Renal cortex interstitium (tissue), 11 donors: ENCODE results near the gene PLP1. TPM values are rescaled to one million over a fixed set of nuclear protein-coding genes. Genes with fewer than 3 reads are reported as not detected.
"Not testable (repeated sequence)": the region's sequence is repeated elsewhere in the genome, so short reads cannot be mapped to it uniquely, and the experiment has no call there.

Source experiments
- DNase-seq, 11 donors: peaks; one replicate each; pipeline ENCODE4 v3.0.0-alpha.2; 2013; ENCODE audit warnings: low read depth in 9 of 11, low spot score in 4 of 11; ENCODE audit errors: extremely low read depth in 1 of 11
- polyA plus RNA-seq, 3 donors: library from polyadenylated mRNA; unstranded; fragments of 120-200 nt; gene quantifications; one replicate each; pipeline ENCODE4 v1.2.1, GENCODE V29; 2013; ENCODE audit not compliant: insufficient read length in 3 of 3

The PLP1 gene
- polyA plus RNA-seq, 3 donors = 4.4 to 9.6 (median 5.0) TPM

GRCh38 chrX:103811858-103812257, 35.2 kb downstream of the PLP1 start:
- DNase-seq = no peak

- not testable (repeated sequence) for DNase-seq
These were observed 40.5 kb downstream of the PLP1 start for GRCh38 chrX:103817101-103817500.

GRCh38 chrX:103817502-103817901, 40.9 kb downstream of the PLP1 start:
- DNase-seq = peak in 8 of 11 donors; percentile 13 to 39 (median 24)

- no peak for DNase-seq
These were observed 42.4 kb downstream of the PLP1 start for GRCh38 chrX:103818842-103819619.

- not testable (repeated sequence) for DNase-seq
These were observed 44.2 kb downstream of the PLP1 start for GRCh38 chrX:103820802-103821201.

GRCh38 chrX:103823591-103823990, 47.0 kb downstream of the PLP1 start:
- no peak for DNase-seq

- no peak for DNase-seq
These were observed 49.2 kb downstream of the PLP1 start for GRCh38 chrX:103825881-103826280.

GRCh38 chrX:103828529-103828928, 51.9 kb downstream of the PLP1 start:
- no peak for DNase-seq

- DNase-seq = no peak
These were observed 54.2 kb downstream of the PLP1 start for GRCh38 chrX:103830848-103831247.

GRCh38 chrX:103831342-103831802, 54.7 kb downstream of the PLP1 start:
- DNase-seq = peak in 2 of 11 donors; percentile 28 to 32

GRCh38 chrX:103831803-103832544, 55.3 kb downstream of the PLP1 start, which contains the start of gene RAB9B:
Gene RAB9B, minus strand, starts transcription at chrX:103832257. Its CDS starts 6,473 bp downstream, at chrX:103825784.
- peak in 7 of 11 donors; percentile 0 to 36 (median 28) for DNase-seq

GRCh38 chrX:103839404-103839803, 62.8 kb downstream of the PLP1 start:
- DNase-seq = no peak

Other genes starting within 250 kb of the PLP1 start
- 100 to 1,000 TPM; 173 to 190 (median 180) TPM for gene TCEAL4, start 191.3 kb upstream of the PLP1 start, polyA plus RNA-seq
- 10 to 100 TPM; 35.3 to 37.1 (median 35.6) TPM for gene TCEAL3, start 168.9 kb upstream of the PLP1 start, polyA plus RNA-seq
- gene TCEAL1, start 147.9 kb upstream of the PLP1 start, polyA plus RNA-seq = 10 to 100 TPM; 28.3 to 29.7 (median 28.4) TPM
- gene MORF4L2, start 90.1 kb upstream of the PLP1 start, polyA plus RNA-seq = 100 to 1,000 TPM; 307 to 357 (median 325) TPM
- gene TMEM31, start 65.9 kb upstream of the PLP1 start, polyA plus RNA-seq = 1 to 10 TPM in 2 of 3 donors, under 1 TPM in 1; 0.85 to 1.4 (median 1.2) TPM
- 1 to 10 TPM; 2.3 to 2.6 (median 2.4) TPM for gene RAB9B, start 55.4 kb downstream of the PLP1 start, polyA plus RNA-seq
- 10 to 100 TPM; 18.9 to 30.0 (median 22.6) TPM for gene TMSB15B, start 185.8 kb downstream of the PLP1 start, polyA plus RNA-seq
- gene H2BW1, start 236.9 kb downstream of the PLP1 start, polyA plus RNA-seq = not detected